Peyer's patch (tissue), 4 donors: ENCODE measurements around the gene FXYD3.

ENCODE experiments used
- CTCF ChIP-seq, 6 experiments: fragments of 450-650 bp in 4 of 6; fragments of 200-600 bp in 2 of 6; sonication (generic) in 1 of 6; IDR thresholded peaks; one replicate each; pipeline ENCODE4 v1.5.1; 2017 to 2019; ENCODE audit warnings: antibody characterized with exemption in 6 of 6, mild to moderate bottlenecking in 3 of 6, moderate library complexity in 1 of 6
- POLR2A ChIP-seq, 2 donors: fragments of 450-650 bp; IDR thresholded peaks; one replicate each; pipeline ENCODE4 v1.5.1; 2017; ENCODE audit warnings: antibody characterized with exemption in 2 of 2, mild to moderate bottlenecking in 2 of 2, moderate library complexity in 2 of 2

GRCh38 chr19:35114353-35115176 lies 1.1 kb upstream of the FXYD3 start:
- TF ChIP-seq CTCF (IDR thresholded peaks at IDR 0.05) (peak; percentile 72 to 97 (median 95)), POLR2A (IDR thresholded peaks at IDR 0.05) (peak in 1 of 2 donors; percentile 73)
